T-helper 17 cell (primary cell): ENCODE results near the gene FAM118B. TPM values are rescaled to one million over a fixed set of nuclear protein-coding genes. Genes with fewer than 3 reads are reported as not detected.

Experiments
- ATAC-seq: fragments of 150-1000 bp; cut with Tn5 transposase; 2 replicates; pipeline ENCODE4 v1.10.0; 2021; ENCODE audit warnings: mild to moderate bottlenecking, moderate library complexity
- DNase-seq, 3 donors: peaks; one replicate each; pipeline versions ENCODE4 v3.0.0 to v3.0.0-alpha.2; 2020 to 2021
- H3K9me3 ChIP-seq: one replicate; pipeline ENCODE4 v1.7.0; 2013; ENCODE audit warnings: low read length, mild to moderate bottlenecking; ENCODE audit not compliant: control insufficient read depth, poor library complexity, severe bottlenecking
- H3K27ac Mint-ChIP-seq: one replicate; pipeline ENCODE4 v1.8.0; 2022; ENCODE audit warnings: mild to moderate bottlenecking, moderate library complexity, mixed read lengths
- H3K27me3 Mint-ChIP-seq: one replicate; pipeline ENCODE4 v1.8.0; 2022; ENCODE audit warnings: mixed read lengths
- H3K36me3 Mint-ChIP-seq: one replicate; pipeline ENCODE4 v1.8.0; 2022; ENCODE audit warnings: low read depth, mixed read lengths
- H3K4me1 Mint-ChIP-seq: one replicate; pipeline ENCODE4 v1.8.0; 2022; ENCODE audit warnings: mild to moderate bottlenecking, mixed read lengths
- H3K4me3 Mint-ChIP-seq: one replicate; pipeline ENCODE4 v1.8.0; 2022; ENCODE audit warnings: mild to moderate bottlenecking, moderate library complexity, mixed read lengths
- total RNA-seq, 4 donors: library from RNA in 2 of 4; stranded (reverse) in 2 of 4; gene quantifications; one replicate each; pipeline ENCODE4 v1.2.3 and lab custom pipeline; 2022 to 2026

Gene FAM118B
- total RNA-seq, 2 donors from 2014 or later = 2.5 to 2.8 TPM

DNA sequence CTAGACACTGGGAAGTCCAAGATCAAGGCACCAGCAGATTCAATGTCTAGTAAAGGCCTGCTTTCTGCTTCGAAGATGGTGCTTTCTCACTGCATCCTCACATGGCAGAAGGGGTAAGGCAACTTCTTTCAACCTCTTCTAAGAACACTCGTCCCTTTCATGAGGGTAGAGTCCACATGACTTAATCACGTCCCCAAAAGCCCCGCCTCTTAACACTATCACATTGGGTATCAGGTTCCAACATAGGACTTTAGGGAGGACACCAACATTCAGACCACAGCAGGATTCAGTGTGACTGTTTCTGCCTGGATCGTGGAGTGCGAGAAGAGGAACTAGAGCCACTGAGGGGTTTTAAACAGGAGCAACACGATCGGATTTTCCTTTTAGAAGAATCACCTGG is 67.6 kb downstream of the FAM118B start:
- H3K27me3 Mint-ChIP-seq = no peaks in the 10 kb centered on the region
- no peaks in the 10 kb centered on the region for H3K9me3 ChIP-seq
- H3K4me3 Mint-ChIP-seq = no peak overlapping the region
- peak overlapping the region; percentile 72 for H3K27ac Mint-ChIP-seq
- H3K4me1 Mint-ChIP-seq = peaks cover 34% of the 10 kb centered on the region
- no peak for ATAC-seq
- DNase-seq = no peak
- peaks cover 8% of the 10 kb centered on the region for H3K36me3 Mint-ChIP-seq

GRCh38 chr11:126280595-126280994 is 69.0 kb downstream of the FAM118B start:
- H3K36me3 Mint-ChIP-seq = peaks cover 5% of the 10 kb centered on the region
- no peaks in the 10 kb centered on the region for H3K27me3 Mint-ChIP-seq
- peak overlapping the region; percentile 97 for H3K27ac Mint-ChIP-seq
- DNase-seq = no peak
- no peaks in the 10 kb centered on the region for H3K9me3 ChIP-seq
- H3K4me1 Mint-ChIP-seq = peaks cover 38% of the 10 kb centered on the region
- no peak for ATAC-seq
- H3K4me3 Mint-ChIP-seq = peak overlapping the region; percentile 58

DNA sequence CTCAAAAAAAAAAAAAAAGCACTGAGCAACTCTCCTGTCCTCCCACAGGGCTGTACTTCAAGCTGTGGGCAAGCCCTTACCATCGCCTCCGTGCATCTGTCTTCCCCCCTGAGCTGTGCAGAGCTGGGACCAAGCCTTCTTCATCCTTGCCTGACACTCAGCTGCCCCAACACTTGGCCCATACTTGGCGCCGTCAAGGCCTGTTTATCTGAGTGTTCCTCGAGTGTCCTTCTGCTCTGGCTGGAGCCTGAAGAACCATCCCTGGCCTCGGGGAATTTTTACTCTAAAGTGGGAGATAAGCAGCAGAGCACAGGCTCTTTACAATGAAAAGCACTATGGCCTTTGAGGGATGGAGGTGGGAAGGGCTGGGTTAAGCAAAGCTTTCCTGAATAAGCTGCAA is 69.7 kb downstream of the FAM118B start:
- Mint-ChIP-seq H3K27me3 (no peaks in the 10 kb centered on the region), H3K4me3 (peak overlapping the region; percentile 77), H3K27ac (peak overlapping the region; percentile 97), H3K36me3 (peaks cover 4% of the 10 kb centered on the region), H3K4me1 (peaks cover 36% of the 10 kb centered on the region)
- no peak for ATAC-seq
- H3K9me3 ChIP-seq = no peaks in the 10 kb centered on the region
- DNase-seq = no peak

DNA sequence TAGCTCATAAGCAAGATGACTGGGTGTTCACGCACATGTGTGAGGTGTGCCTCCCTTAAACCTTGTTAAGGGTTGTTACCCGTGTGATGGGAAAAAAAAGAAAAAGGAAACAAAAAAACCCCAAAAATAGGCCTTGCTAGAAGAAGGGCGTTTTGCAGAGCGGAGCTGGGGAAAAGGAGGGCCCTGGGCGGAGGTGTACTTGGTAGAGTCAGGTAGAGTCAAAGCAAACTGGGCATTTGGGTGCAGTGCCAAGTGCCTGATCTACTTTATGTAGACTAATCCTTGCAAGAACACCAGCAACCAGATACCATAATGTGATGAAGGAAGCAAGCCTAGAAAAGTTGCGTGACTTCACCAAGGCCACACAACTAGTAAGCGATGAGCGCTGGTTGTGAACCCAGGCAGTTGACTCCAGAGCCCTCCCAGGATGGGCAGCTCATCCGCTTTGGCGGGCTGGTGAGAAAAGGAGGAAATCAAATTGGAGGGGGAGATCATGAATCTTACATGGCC is 70.1 kb downstream of the FAM118B start:
- H3K4me1 Mint-ChIP-seq = peaks cover 37% of the 10 kb centered on the region
- H3K4me3 Mint-ChIP-seq = peak overlapping the region; percentile 77
- no peaks in the 10 kb centered on the region for H3K27me3 Mint-ChIP-seq
- DNase-seq = no peak
- peak overlapping the region; percentile 97 for H3K27ac Mint-ChIP-seq
- no peak for ATAC-seq
- no peaks in the 10 kb centered on the region for H3K9me3 ChIP-seq
- H3K36me3 Mint-ChIP-seq = peaks cover 4% of the 10 kb centered on the region

- Mint-ChIP-seq H3K4me3 (peak overlapping the region; percentile 99), H3K36me3 (peaks cover 4% of the 10 kb centered on the region), H3K27me3 (no peaks in the 10 kb centered on the region), H3K27ac (peak overlapping the region; percentile 97), H3K4me1 (peaks cover 39% of the 10 kb centered on the region)
- peak; percentile 56 for ATAC-seq
- peak in 1 of 3 donors; percentile 24 for DNase-seq
- H3K9me3 ChIP-seq = no peaks in the 10 kb centered on the region
Observed at GRCh38 chr11:126282361-126282735, 70.8 kb downstream of the FAM118B start.

GRCh38 chr11:126282736-126283591 is 71.4 kb downstream of the FAM118B start, which contains the start of gene TIRAP:
Gene TIRAP (plus strand): TSS chr11:126283093. CDS start chr11:126290895, 7,802 bp downstream.
- Mint-ChIP-seq H3K27me3 (no peaks in the 10 kb centered on the region), H3K4me1 (peaks cover 39% of the 10 kb centered on the region), H3K4me3 (peak within 1 kb of the TSS; percentile 99), H3K36me3 (peaks cover 4% of the 10 kb centered on the region), H3K27ac (peak within 1 kb of the TSS; percentile 97)
- no peaks in the 10 kb centered on the region for H3K9me3 ChIP-seq
- DNase-seq = peak; percentile 43 to 54 (median 46)
- peak; percentile 74 for ATAC-seq

DNA sequence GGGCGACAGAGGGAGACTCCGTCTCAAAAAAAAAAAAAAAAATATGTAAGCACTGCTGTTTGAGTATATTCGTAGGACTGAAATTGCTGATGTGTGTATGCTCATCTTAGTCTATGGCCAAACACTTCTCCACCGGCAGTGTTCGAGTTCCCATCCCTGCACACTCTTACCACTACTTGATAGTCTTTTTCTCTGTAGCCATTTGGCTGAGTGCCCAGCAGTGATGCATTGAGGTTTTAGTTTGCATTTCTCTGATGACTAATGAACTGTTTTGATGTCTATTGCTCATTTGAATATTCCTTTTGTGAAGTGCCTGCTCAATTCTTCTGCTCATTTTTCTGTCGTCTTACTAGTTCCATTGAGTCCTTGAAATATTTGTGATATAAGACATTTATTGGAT is 73.2 kb downstream of the FAM118B start:
- DNase-seq (peak; percentile 35 to 70 (median 56)), ATAC-seq (peak; percentile 56)
- H3K9me3 ChIP-seq = no peaks in the 10 kb centered on the region
- Mint-ChIP-seq H3K4me1 (peaks cover 36% of the 10 kb centered on the region), H3K27me3 (no peaks in the 10 kb centered on the region), H3K36me3 (peaks cover 4% of the 10 kb centered on the region), H3K27ac (peak overlapping the region; percentile 61), H3K4me3 (peak overlapping the region; percentile 99)

DNA sequence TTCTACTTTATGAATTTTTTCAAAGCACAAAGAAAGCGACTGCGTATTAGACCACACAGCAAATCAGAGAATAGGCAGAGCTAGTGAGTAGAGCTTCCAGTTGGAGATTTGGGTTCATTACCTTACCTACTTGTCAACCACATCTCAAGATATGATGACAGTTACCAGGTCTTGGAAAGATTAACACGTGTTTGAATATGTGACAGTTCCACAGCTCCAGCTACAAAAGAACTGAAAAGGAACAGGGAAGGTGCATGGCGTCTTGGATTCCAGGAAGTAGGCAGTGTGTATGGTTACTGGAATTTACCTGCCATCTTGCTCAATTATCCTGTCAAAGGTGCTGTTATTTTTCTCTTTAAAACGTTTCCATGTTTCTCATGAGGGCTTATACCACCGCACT is 76.7 kb downstream of the FAM118B start:
- H3K4me1 Mint-ChIP-seq = peaks cover 18% of the 10 kb centered on the region
- H3K36me3 Mint-ChIP-seq = peaks cover 3% of the 10 kb centered on the region

GRCh38 chr11:126290887-126291286 is 79.3 kb downstream of the FAM118B start:
- H3K27me3 Mint-ChIP-seq = no peaks in the 10 kb centered on the region
- H3K27ac Mint-ChIP-seq = no peak overlapping the region

More for the DNA sequence above, 76.7 kb downstream of the FAM118B start:
- ATAC-seq (no peak), DNase-seq (no peak)
- no peak overlapping the region for H3K4me3 Mint-ChIP-seq
- H3K27me3 Mint-ChIP-seq = no peaks in the 10 kb centered on the region
- no peak overlapping the region for H3K27ac Mint-ChIP-seq
- no peaks in the 10 kb centered on the region for H3K9me3 ChIP-seq

GRCh38 chr11:126293726-126294125 is 82.1 kb downstream of the FAM118B start:
- Mint-ChIP-seq H3K27me3 (no peaks in the 10 kb centered on the region), H3K36me3 (peaks cover 2% of the 10 kb centered on the region), H3K4me3 (no peak overlapping the region), H3K27ac (peak overlapping the region; percentile 27), H3K4me1 (peaks cover 14% of the 10 kb centered on the region)
- no peaks in the 10 kb centered on the region for H3K9me3 ChIP-seq
- DNase-seq (no peak), ATAC-seq (no peak)

More at GRCh38 chr11:126290887-126291286, 79.3 kb downstream of the FAM118B start:
- Mint-ChIP-seq H3K4me3 (no peak overlapping the region), H3K36me3 (peaks cover 2% of the 10 kb centered on the region), H3K4me1 (peaks cover 13% of the 10 kb centered on the region)
- DNase-seq = no peak
- ATAC-seq = no peak
- no peaks in the 10 kb centered on the region for H3K9me3 ChIP-seq

- Mint-ChIP-seq H3K36me3 (peaks cover 2% of the 10 kb centered on the region), H3K4me3 (no peak overlapping the region), H3K27me3 (no peaks in the 10 kb centered on the region), H3K27ac (peak overlapping the region; percentile 9), H3K4me1 (peaks cover 12% of the 10 kb centered on the region)
- no peak for ATAC-seq
- DNase-seq = no peak
- no peaks in the 10 kb centered on the region for H3K9me3 ChIP-seq
Observed at GRCh38 chr11:126297004-126297403, 85.4 kb downstream of the FAM118B start.

DNA sequence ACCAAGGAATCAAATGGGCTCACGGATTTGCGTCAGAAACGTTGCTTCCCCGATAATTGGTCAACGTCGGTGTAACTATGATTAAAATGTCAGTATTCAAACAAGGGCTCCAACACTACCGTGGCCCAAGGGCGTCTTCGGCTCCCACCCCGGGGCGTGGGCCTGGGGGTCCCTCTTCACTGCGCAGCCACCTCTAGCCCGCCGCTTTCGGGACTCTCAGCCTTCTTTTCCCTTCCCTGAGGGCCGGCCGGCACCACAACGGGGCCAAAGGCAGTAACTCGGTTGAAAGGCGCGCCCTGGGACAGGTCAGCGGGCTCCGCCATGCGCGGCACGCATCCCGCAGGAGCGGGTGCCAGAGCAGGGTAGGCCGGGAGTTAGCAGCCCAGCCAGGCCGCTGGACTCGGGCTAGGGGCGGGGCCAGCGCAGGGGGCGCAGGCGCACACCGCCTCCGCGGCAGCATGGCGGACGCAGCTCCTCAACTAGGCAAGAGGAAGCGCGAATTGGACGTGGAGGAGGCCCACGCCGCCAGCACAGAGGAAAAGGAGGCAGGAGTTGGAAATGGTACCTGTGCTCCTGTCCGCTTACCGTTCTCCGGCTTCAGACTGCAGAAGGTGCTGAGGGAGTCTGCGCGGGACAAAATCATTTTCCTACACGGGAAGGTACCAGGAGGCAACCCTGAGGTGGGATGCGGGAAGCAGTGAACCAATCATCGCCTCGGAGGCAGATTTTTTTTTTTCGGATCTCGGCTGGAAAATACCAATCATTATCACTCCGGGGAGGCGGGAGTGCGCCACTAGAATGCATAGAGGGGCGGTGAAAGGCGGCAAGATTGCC is 92.3 kb downstream of the FAM118B start, which contains the start of gene DCPS:
Gene DCPS (plus strand): TSS at position 438 of the 834 bp plus-strand sequence. CDS start 21 bp downstream, at position 459.
- Mint-ChIP-seq H3K4me1 (peaks cover 18% of the 10 kb centered on the region), H3K27ac (peak within 1 kb of the TSS; percentile 96), H3K36me3 (peaks cover 2% of the 10 kb centered on the region), H3K4me3 (peak within 1 kb of the TSS; percentile 98), H3K27me3 (no peaks in the 10 kb centered on the region)
- DNase-seq (peak; percentile 81 to 85 (median 82)), ATAC-seq (peak; percentile 98)
- no peaks in the 10 kb centered on the region for H3K9me3 ChIP-seq
